ENCODE data around the gene RBM44. TPM values are rescaled to one million over a fixed set of nuclear protein-coding genes. Genes with fewer than 3 reads are reported as not detected.

The RBM44 gene
- total RNA-seq, 4 donors from 2014 or later, result 0.89 to 4.1 (median 1.5) TPM

- H3K4me3 ChIP-seq (replicated peaks in 1 of 3), result no peak overlapping the region
- no peaks in the 10 kb centered on the region for H3K9me3 ChIP-seq
- H3K4me1 ChIP-seq, result no peaks in the 10 kb centered on the region
- H3K27me3 ChIP-seq, result no peaks in the 10 kb centered on the region
- intact Hi-C loops (cut with DNase I), result no loop called here
- TF ChIP-seq POLR2A (IDR thresholded peaks at IDR 0.05) (no peak), CTCF (IDR thresholded peaks at IDR 0.05) (no peak)
- 93 to 96% methylated on average over 3 of the region's 3 CpGs for WGBS, 2 donors
- no peaks in the 10 kb centered on the region for H3K36me3 ChIP-seq
- no peak for DNase-seq
- no peak overlapping the region for H3K27ac ChIP-seq
These were observed 1.3 kb upstream of the RBM44 start for GRCh38 chr2:237797253-237797652.

GRCh38 chr2:237799060-237799428 is 465 bp downstream of the RBM44 start:
- no peaks in the 10 kb centered on the region for H3K4me1 ChIP-seq
- no peak overlapping the region for H3K27ac ChIP-seq
- H3K36me3 ChIP-seq, result no peaks in the 10 kb centered on the region
- H3K27me3 ChIP-seq, result no peaks in the 10 kb centered on the region
- no peaks in the 10 kb centered on the region for H3K9me3 ChIP-seq
- 92 to 93% methylated on average over 31 to 34 of the region's 34 CpGs for WGBS, 2 donors
- DNase-seq, result no peak
- intact Hi-C loops (cut with DNase I), result no loop called here
- no peak overlapping the region for H3K4me3 ChIP-seq (replicated peaks in 1 of 3)
- TF ChIP-seq CTCF (IDR thresholded peaks at IDR 0.05), result no peak
- TF ChIP-seq POLR2A (IDR thresholded peaks at IDR 0.05), result no peak

GRCh38 chr2:237801466-237801865 is 2.9 kb downstream of the RBM44 start:
- H3K4me1 ChIP-seq, result no peaks in the 10 kb centered on the region
- 88 to 89% methylated on average over 2 of the region's 2 CpGs for WGBS, 2 donors
- no peaks in the 10 kb centered on the region for H3K27me3 ChIP-seq
- H3K9me3 ChIP-seq, result no peaks in the 10 kb centered on the region
- no peak for DNase-seq
- TF ChIP-seq CTCF (IDR thresholded peaks at IDR 0.05), result no peak
- TF ChIP-seq POLR2A (IDR thresholded peaks at IDR 0.05), result no peak
- intact Hi-C loops (cut with DNase I), result no loop called here
- H3K4me3 ChIP-seq (replicated peaks in 1 of 3), result no peak overlapping the region
- no peaks in the 10 kb centered on the region for H3K36me3 ChIP-seq
- no peak overlapping the region for H3K27ac ChIP-seq

- H3K4me1 ChIP-seq, result no peaks in the 10 kb centered on the region
- no peak for TF ChIP-seq CTCF (IDR thresholded peaks at IDR 0.05)
- no peak for TF ChIP-seq POLR2A (IDR thresholded peaks at IDR 0.05)
- H3K36me3 ChIP-seq, result no peaks in the 10 kb centered on the region
- H3K4me3 ChIP-seq (replicated peaks in 1 of 3), result no peak overlapping the region
- 67 to 68% methylated on average over 2 of the region's 2 CpGs for WGBS, 2 donors
- DNase-seq, result no peak
- no peaks in the 10 kb centered on the region for H3K9me3 ChIP-seq
- no peaks in the 10 kb centered on the region for H3K27me3 ChIP-seq
- intact Hi-C loops (cut with DNase I), result no loop called here
- H3K27ac ChIP-seq, result no peak overlapping the region
These were observed 7.8 kb downstream of the RBM44 start for GRCh38 chr2:237806334-237806733.

- Histone ChIP-seq H3K4me3 (replicated peaks in 1 of 3) (no peak overlapping the region), H3K9me3 (no peaks in the 10 kb centered on the region), H3K36me3 (no peaks in the 10 kb centered on the region), H3K4me1 (no peaks in the 10 kb centered on the region), H3K27ac (no peak overlapping the region), H3K27me3 (no peaks in the 10 kb centered on the region)
- 86 to 91% methylated on average over 1 of the region's 1 CpG for WGBS, 2 donors
- TF ChIP-seq CTCF (IDR thresholded peaks at IDR 0.05) (no peak), POLR2A (IDR thresholded peaks at IDR 0.05) (no peak)
- no peak for DNase-seq
- intact Hi-C loops (cut with DNase I), result no loop called here
These were observed 17.1 kb downstream of the RBM44 start for GRCh38 chr2:237815637-237816036.
